CD1c-positive myeloid dendritic cell (primary cell): ENCODE results near the gene CLSTN2.

Experiments used
- DNase-seq: peaks from one replicate; pipeline ENCODE4 v3.0.0-alpha.2; 2016; ENCODE audit errors: extremely low spot score

Gene CLSTN2

DNA sequence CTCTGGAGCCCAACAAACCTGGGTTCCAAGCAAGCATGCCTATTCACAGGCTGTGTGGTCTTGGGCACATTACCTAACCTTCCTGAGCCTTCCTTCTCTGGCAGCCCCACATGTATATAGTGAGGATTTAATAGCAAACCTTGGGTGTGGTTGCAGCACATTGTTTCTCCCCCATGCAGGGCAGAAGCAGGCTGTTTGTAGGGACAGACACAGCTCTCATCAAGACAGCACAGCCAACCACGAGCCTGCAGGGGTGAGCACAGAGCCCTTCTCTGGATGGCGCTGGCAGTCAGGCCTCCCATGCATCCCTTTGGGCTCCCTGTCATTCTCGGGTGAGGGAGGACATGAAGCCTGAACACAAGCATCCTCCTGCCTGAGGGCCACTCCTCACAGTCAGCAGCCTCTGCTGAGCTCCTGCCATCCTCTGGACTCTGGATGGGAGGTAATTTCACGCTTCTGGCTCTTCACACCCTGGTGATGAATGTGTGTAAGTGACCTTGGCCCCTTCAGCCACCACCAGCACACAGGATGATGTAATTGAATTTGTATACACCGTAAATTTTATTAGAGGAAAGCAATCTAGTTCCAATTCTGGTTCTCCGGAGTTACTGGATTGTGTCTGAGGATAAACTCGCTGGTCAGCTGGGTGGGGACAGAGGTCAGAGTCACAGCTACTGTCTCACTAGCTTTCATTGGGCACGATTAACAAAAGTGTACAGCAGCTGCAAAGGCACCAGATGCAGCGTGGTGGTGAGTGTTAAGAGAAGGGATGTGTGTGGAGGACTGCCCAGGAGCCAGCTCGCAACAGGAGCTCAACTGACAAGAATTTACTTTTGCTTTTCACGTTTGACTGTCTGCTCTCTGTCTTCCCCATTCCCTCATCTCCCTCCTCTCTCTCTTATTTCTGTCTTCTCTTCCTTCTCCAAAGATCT lies 118.1 kb downstream of the CLSTN2 start:
- DNase-seq: no peak

DNA sequence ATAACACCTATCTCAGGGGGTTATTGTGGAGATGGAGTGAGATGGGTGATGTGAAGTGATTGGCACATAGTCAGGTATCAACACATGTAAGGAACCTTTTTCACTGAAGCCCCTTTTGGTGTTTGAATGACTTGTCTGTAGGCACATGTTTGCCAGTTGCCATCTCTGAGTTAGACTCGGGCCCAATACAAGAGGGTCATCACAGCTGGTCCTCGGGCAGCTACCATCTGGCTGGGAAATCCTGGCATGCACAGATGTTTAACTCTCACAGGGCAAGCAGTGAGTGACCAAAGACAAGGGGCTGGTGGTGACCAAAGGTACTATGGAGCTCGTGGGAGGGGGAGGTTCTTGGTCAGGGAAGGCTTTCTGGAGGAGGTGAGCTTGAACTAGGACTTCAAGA lies 118.8 kb downstream of the CLSTN2 start:
- no peak for DNase-seq

- no peak for DNase-seq
These were observed 120.3 kb downstream of the CLSTN2 start for GRCh38 chr3:140055092-140055791.

DNA sequence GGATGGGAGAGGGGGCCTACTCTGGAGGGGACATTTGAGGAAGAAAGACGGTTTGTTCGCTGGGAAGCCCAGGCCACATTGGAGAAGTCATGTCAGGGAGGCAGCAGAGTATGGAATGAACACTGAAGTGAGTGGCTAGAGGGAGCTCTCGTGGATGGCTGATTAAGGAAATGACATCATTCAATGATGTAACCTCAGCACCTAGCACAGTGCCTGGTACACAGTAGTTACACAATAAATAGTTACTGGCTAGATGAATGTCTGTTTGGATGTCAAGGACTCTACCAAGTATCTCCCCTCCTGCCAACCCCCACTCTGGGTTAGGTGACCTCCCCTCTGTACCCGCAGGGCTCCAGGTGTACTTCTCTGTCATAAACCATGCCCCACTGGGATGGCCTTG lies 121.1 kb downstream of the CLSTN2 start:
- no peak for DNase-seq

DNA sequence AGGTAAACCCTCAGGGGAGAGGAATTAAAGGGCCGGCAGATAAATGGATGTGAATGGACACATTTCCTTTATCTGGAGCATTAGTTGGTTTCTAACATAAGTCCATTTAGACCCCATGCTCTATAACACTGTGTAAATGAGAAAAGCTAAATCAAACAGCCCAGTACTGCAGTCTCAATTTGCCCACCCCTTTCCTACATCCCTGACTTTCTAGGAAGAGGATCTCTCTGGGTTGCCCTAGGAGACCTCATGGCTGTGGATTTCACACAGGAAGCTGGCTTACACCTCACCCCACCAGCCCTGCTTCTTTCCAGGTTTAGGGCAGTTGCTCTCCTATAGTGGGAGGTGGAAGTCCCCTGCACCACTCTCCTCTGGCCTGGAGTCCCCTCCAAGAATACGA lies 126.2 kb downstream of the CLSTN2 start:
- no peak for DNase-seq

GRCh38 chr3:140062461-140062860 lies 127.5 kb downstream of the CLSTN2 start:
- DNase-seq: no peak

GRCh38 chr3:140067487-140067886 lies 132.5 kb downstream of the CLSTN2 start:
- no peak for DNase-seq

DNA sequence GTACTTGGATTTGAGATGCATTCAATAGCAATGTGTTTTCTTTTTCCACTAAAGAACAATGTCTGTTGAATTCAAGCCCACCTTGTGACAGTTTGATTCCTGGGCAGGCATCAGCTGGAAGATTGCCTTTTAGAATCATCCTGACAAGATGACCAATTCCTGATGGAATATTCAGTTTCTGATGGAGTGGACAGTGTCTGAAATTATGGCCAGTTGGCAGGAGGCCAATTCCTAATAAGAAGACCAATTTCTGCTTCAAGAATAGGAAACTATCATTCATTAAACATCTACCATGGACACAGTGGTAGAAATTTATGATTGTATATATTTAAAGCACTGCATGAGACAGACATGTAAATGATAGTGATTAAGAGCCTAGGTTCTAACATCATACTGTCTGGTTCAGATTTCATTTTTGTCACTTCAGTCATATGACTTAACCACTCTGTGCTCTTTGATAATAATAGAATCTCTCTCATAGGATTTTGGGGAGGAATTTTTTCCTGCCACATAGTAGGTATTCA lies 133.6 kb downstream of the CLSTN2 start:
- no peak for DNase-seq

- DNase-seq: no peak
These were observed 138.5 kb downstream of the CLSTN2 start for GRCh38 chr3:140073278-140074045.

DNA sequence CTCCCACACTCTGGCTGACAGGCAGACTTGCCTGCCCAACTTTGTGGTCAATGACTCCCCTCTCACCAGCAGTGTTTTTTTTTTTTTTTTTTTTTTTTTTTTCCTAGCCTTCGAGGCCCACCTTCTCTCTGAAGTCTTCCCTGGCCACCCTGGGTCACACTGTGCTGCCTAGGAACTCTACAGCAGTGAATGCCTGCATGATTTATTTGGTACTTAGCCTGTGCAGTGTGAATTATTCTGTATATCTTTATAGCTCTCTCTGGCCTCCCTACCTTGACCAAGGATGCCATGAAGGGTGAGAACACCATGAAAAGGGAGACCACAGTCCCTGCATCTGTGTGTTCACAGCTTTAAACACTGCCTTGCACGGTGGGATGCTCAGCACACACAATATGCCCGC lies 141.6 kb downstream of the CLSTN2 start:
- no peak for DNase-seq

GRCh38 chr3:140077406-140077805 lies 142.4 kb downstream of the CLSTN2 start:
- DNase-seq: no peak

- DNase-seq: no peak
These were observed 143.4 kb downstream of the CLSTN2 start for GRCh38 chr3:140078343-140078742.

GRCh38 chr3:140078940-140079339 lies 144.0 kb downstream of the CLSTN2 start:
- no peak for DNase-seq

GRCh38 chr3:140081887-140082286 lies 146.9 kb downstream of the CLSTN2 start:
- DNase-seq: no peak

DNA sequence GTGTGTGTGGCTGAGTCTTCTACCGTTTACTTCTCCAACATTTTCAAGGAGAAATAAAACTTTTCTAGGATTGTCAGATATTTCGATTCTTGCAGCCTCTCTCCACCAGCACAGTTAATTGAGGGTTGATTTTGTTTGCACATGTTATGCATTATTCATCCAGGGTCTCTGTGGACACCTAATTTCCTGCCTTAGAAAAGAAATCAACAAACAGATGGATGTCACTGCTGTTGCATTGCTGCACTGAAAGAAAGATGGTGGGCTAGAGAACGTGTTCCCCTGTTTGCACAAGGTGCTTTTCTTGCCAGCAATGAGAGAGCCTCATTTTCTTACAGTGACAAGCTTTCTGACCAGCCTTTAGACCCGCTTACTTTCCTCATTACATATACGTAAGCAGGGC lies 150.0 kb downstream of the CLSTN2 start:
- DNase-seq: no peak

DNA sequence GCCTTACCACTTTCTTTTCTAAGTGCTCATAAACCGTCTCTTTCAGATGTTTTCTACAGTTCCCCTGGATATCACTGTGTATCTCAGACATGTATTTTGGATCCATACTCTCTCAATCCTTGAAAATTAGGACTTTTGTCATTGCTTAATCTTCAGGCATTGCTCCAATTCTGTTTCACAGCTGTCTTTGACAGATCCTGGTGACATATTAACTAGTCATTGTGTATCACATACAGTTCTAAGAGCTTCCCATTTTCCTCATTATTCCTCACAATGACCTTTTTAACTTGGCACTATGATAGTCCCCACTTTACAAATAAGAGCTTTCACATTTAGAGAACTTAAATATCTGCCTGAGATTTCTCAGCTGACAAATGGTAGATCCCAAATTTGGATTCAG lies 151.7 kb downstream of the CLSTN2 start:
- no peak for DNase-seq

DNA sequence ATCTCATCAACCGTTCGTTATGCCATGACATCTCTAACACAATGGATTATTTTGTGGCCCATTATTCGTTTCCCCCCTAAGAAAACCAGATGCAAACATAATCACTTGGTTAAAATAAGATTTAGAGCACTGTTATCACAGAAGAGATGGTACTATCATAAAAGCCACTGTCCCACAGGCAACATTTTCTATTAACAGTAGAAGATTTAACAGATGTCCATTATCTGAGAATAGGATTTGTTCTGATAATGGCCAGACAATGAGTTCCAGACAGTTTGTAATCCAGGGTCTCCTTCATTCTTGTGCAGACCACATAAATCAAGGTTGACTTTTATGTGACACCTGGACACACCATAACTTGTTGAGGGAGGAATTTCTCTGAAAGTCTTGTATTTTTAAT lies 153.1 kb downstream of the CLSTN2 start:
- DNase-seq: no peak

- no peak for DNase-seq
These were observed 153.5 kb downstream of the CLSTN2 start for GRCh38 chr3:140088513-140088912.

- no peak for DNase-seq
These were observed 154.6 kb downstream of the CLSTN2 start for GRCh38 chr3:140089403-140090072.

- no peak for DNase-seq
These were observed 156.2 kb downstream of the CLSTN2 start for GRCh38 chr3:140091143-140091542.

- no peak for DNase-seq
These were observed 158.0 kb downstream of the CLSTN2 start for GRCh38 chr3:140092848-140093536.
